B cell (primary cell): ENCODE results near the gene TTC22. TPM values are rescaled to one million over a fixed set of nuclear protein-coding genes. Genes with fewer than 3 reads are reported as not detected.

Experiments used
- ATAC-seq: fragments of 200-7000 bp; cut with Tn5 transposase; one replicate; pipeline ENCODE4 v1.10.0; 2021; ENCODE audit warnings: low read depth, mild to moderate bottlenecking, moderate number of reproducible peaks, moderate library complexity
- CTCF ChIA-PET: fragments of 350-600 bp; sonication (Branson Sonifier 250); formaldehyde crosslinking; loops from one replicate; lab custom pipeline; 2021; ENCODE audit warnings: antibody characterized with exemption, inconsistent platforms; lab: Charles Lee
- POLR2A ChIA-PET: fragments of 350-600 bp; sonication (Branson Sonifier 250); formaldehyde crosslinking; loops from one replicate; lab custom pipeline; 2021; ENCODE audit warnings: antibody characterized with exemption; lab: Charles Lee
- DNase-seq: peaks from one replicate; pipeline ENCODE4 v3.0.0; 2013
- H2AFZ ChIP-seq: 2 replicates; pipeline ENCODE4 v1.6.1; 2012; ENCODE audit warnings: mild to moderate bottlenecking, low read depth, low read length; ENCODE audit not compliant: insufficient read depth, poor library complexity, severe bottlenecking
- H3K27ac ChIP-seq, 2 donors: 1 replicate in 1 of 2; 2 replicates in 1 of 2; pipeline ENCODE4 v1.5.1; 2012 to 2013; ENCODE audit warnings: low read length in 2 of 2, mild to moderate bottlenecking in 2 of 2, moderate library complexity in 1 of 2
- H3K27me3 ChIP-seq, 4 experiments: fragments of 200-600 bp in 1 of 4; sonication (generic) in 1 of 4; replicated peaks in 1 of 4; 1 replicate in 2 of 4; 2 replicates in 2 of 4; pipeline versions ENCODE4 v1.6.1 to v1.7.0; 2013 to 2016; ENCODE audit warnings: low read length in 3 of 4, mild to moderate bottlenecking in 2 of 4, mixed read lengths in 1 of 4, moderate library complexity in 1 of 4; ENCODE audit not compliant: insufficient read depth in 4 of 4, control insufficient read depth in 3 of 4; ENCODE audit errors: control extremely low read depth in 1 of 4
- H3K36me3 ChIP-seq, 2 experiments: replicated peaks in 1 of 2; 1 replicate in 1 of 2; 2 replicates in 1 of 2; pipeline versions ENCODE4 v1.6.1 to v1.7.1; 2013; ENCODE audit warnings: low read length in 1 of 2; ENCODE audit not compliant: insufficient read depth in 2 of 2, control insufficient read depth in 1 of 2; ENCODE audit errors: control extremely low read depth in 1 of 2, extremely low read depth in 1 of 2
- H3K4me1 ChIP-seq, 2 donors: fragments of 200-600 bp in 1 of 2; sonication (generic) in 1 of 2; 1 replicate in 1 of 2; 2 replicates in 1 of 2; pipeline versions ENCODE4 v1.5.1 to v1.6.1; 2013 to 2017; ENCODE audit warnings: low read length in 2 of 2; ENCODE audit not compliant: control insufficient read depth in 2 of 2, insufficient read depth in 2 of 2
- H3K4me2 ChIP-seq: replicated peaks from 2 replicates; pipeline ENCODE3; 2012; ENCODE audit warnings: mild to moderate bottlenecking, low read depth, low read length; ENCODE audit not compliant: poor library complexity, severe bottlenecking
- H3K4me3 ChIP-seq, 5 experiments: fragments of 200-600 bp in 1 of 5; sonication (generic) in 1 of 5; 1 replicate in 3 of 5; 2 replicates in 2 of 5; pipeline versions ENCODE4 v1.5.1 to v1.7.0; 2011 to 2016; ENCODE audit warnings: low read length in 4 of 5, mild to moderate bottlenecking in 4 of 5, low read depth in 2 of 5, control low read depth in 1 of 5, moderate library complexity in 1 of 5; ENCODE audit not compliant: insufficient read depth in 1 of 5; ENCODE audit errors: control extremely low read depth in 1 of 5, extremely low read depth in 1 of 5
- H3K79me2 ChIP-seq: fragments of 200-600 bp; sonication (generic); one replicate; pipeline ENCODE4 v1.6.0; 2016; ENCODE audit warnings: low read length; ENCODE audit not compliant: control insufficient read depth, insufficient read depth
- H3K9ac ChIP-seq: fragments of 200-600 bp; sonication (generic); 2 replicates; pipeline ENCODE4 v1.6.1; 2017; ENCODE audit warnings: mild to moderate bottlenecking, low read length, moderate library complexity
- H3K9me3 ChIP-seq, 3 donors: one replicate each; pipeline versions ENCODE4 v1.6.1 to v1.7.1; 2013; ENCODE audit warnings: low read length in 2 of 3; ENCODE audit not compliant: control insufficient read depth in 2 of 3, insufficient read depth in 1 of 3; ENCODE audit errors: control extremely low read depth in 1 of 3
- H4K20me1 ChIP-seq: 2 replicates; pipeline ENCODE4 v1.6.0; 2012; ENCODE audit warnings: mild to moderate bottlenecking, low read length; ENCODE audit not compliant: insufficient read depth, control insufficient read depth, poor library complexity, severe bottlenecking
- H3K27ac Mint-ChIP-seq: one replicate; pipeline ENCODE4 v1.8.0; 2021; ENCODE audit warnings: mixed read lengths
- H3K27me3 Mint-ChIP-seq: one replicate; pipeline ENCODE4 v1.8.0; 2021; ENCODE audit warnings: mixed read lengths
- H3K4me1 Mint-ChIP-seq: one replicate; pipeline ENCODE4 v1.8.0; 2021; ENCODE audit warnings: mixed read lengths
- H3K4me3 Mint-ChIP-seq: one replicate; pipeline ENCODE4 v1.8.0; 2021; ENCODE audit warnings: mixed read lengths
- H3K9me3 Mint-ChIP-seq: one replicate; pipeline ENCODE4 v1.8.0; 2022; ENCODE audit warnings: mixed read lengths; ENCODE audit not compliant: insufficient read depth
- CTCF ChIP-seq: fragments of 200-600 bp; IDR thresholded peaks from one replicate; pipeline ENCODE4 v1.8.0; 2022; ENCODE audit warnings: antibody characterized with exemption, mild to moderate bottlenecking
- EZH2 ChIP-seq: IDR thresholded peaks from 2 replicates; pipeline ENCODE4 v1.6.1; 2012; ENCODE audit warnings: borderline replicate concordance, low read depth, mild to moderate bottlenecking, moderate library complexity, low read length; ENCODE audit not compliant: insufficient read depth, poor library complexity, severe bottlenecking
- WGBS: methylation state at CpG from one replicate; pipeline ENCODE4 v1.1.5; 2013; ENCODE audit warnings: missing lambda C conversion rate; ENCODE audit not compliant: insufficient coverage; 5-methylcytosine and 5-hydroxymethylcytosine counted together
- intact Hi-C: fragments of 100-400 bp; cut with micrococcal nuclease; formaldehyde crosslinking; loops from one replicate; pipeline ENCODE4 v1.10.0; 2022
- polyA plus RNA-seq: library from polyadenylated mRNA; depleted of rRNA; stranded (reverse); fragments of >200 nt; gene quantifications from 2 replicates; pipeline ENCODE4 v1.2.3, GENCODE V29; 2012
- total RNA-seq, 2 donors: library from RNA; stranded (reverse); fragments of 120-200 nt in 1 of 2; gene quantifications; 1 replicate in 1 of 2; 2 replicates in 1 of 2; pipeline versions ENCODE4 v1.2.3 to v1.2.4, GENCODE V29; 2013 to 2022

The TTC22 gene
- total and polyA plus RNA-seq, 2 donors (not counting 1 experiment from before 2014, with no cell fraction given): 7.8 to 10.9 TPM

GRCh38 chr1:54810153-54810942, 9.2 kb upstream of the TTC22 start:
- POLR2A ChIA-PET: no interaction called here

More at GRCh38 chr1:54810153-54810942, 9.2 kb upstream of the TTC22 start:
- peak; percentile 66 for DNase-seq
- CTCF ChIA-PET: interaction anchor here (0.6 to 3.3 kb wide), 11 partner anchors 9 to 950 kb away, joined by 3 to 11 read pairs (median 3); partner anchors contain the start of gene TTC22
- H3K4me3 Mint-ChIP-seq: no peak overlapping the region
- H3K27ac ChIP-seq: no peak overlapping the region
- H3K79me2 ChIP-seq: no peaks in the 10 kb centered on the region
- no peak overlapping the region for H3K4me2 ChIP-seq
- H3K27ac Mint-ChIP-seq: no peak overlapping the region
- H3K4me3 ChIP-seq: no peak overlapping the region
- H2AFZ ChIP-seq: no peak overlapping the region
- no peaks in the 10 kb centered on the region for H3K9me3 Mint-ChIP-seq
- no peaks in the 10 kb centered on the region for H3K27me3 Mint-ChIP-seq
- TF ChIP-seq EZH2 (no peak), CTCF (peak; percentile 88)
- H3K36me3 ChIP-seq: no peaks in the 10 kb centered on the region
- H3K9ac ChIP-seq: no peak overlapping the region
- H3K4me1 Mint-ChIP-seq: no peaks in the 10 kb centered on the region
- H3K9me3 ChIP-seq: no peaks in the 10 kb centered on the region
- H3K27me3 ChIP-seq: no peaks in the 10 kb centered on the region
- peak; percentile 82 for ATAC-seq
- H4K20me1 ChIP-seq: no peaks in the 10 kb centered on the region
- intact Hi-C loops: loop anchor here (1.0 to 5.0 kb wide), 3 partner anchors 740 to 949 kb away; no protein-coding TSS in a partner anchor
- no peaks in the 10 kb centered on the region for H3K4me1 ChIP-seq
- 32% methylated on average over 12 of the region's 13 CpGs for WGBS
